MCF 10A (cell line): ENCODE data around the gene MTFR1L. TPM values are rescaled to one million over a fixed set of nuclear protein-coding genes. Genes with fewer than 3 reads are reported as not detected.

ENCODE experiments used
- BruUV-seq: library from RNA; stranded (reverse); fragments of 400-500 nt; replicated peaks from 2 replicates; lab custom pipeline; 2021; lab: Mats Ljungman, UMichigan
- CTCF ChIA-PET: fragments of 300-600 bp; sonication (Branson Sonifier 250); formaldehyde crosslinking; extraction: SDS; loops from one replicate; lab custom pipeline; 2021; ENCODE audit warnings: antibody characterized with exemption, inconsistent platforms; lab: Yijun Ruan, JAX
- POLR2A ChIA-PET: fragments of 300-600, 350-650 bp; sonication (Branson Sonifier 250); formaldehyde crosslinking; extraction: SDS; loops from one replicate; lab custom pipeline; 2020; ENCODE audit warnings: antibody characterized with exemption, inconsistent platforms; lab: Yijun Ruan, JAX
- DNase-seq: peaks from one replicate; pipeline ENCODE4 v3.0.0-alpha.2; 2018; ENCODE audit not compliant: unreplicated experiment
- H3K27ac Mint-ChIP-seq: one replicate; pipeline ENCODE4 v1.8.0; 2022; ENCODE audit warnings: mild to moderate bottlenecking, low read depth, mixed read lengths; ENCODE audit not compliant: unreplicated experiment
- H3K27me3 Mint-ChIP-seq: one replicate; pipeline ENCODE4 v1.8.0; 2022; ENCODE audit warnings: mixed read lengths; ENCODE audit not compliant: insufficient read depth, unreplicated experiment
- H3K36me3 Mint-ChIP-seq: one replicate; pipeline ENCODE4 v1.8.0; 2022; ENCODE audit warnings: mild to moderate bottlenecking, moderate library complexity, mixed read lengths; ENCODE audit not compliant: insufficient read depth, unreplicated experiment
- H3K4me1 Mint-ChIP-seq: one replicate; pipeline ENCODE4 v1.8.0; 2022; ENCODE audit warnings: mixed read lengths; ENCODE audit not compliant: insufficient read depth, unreplicated experiment
- H3K4me3 Mint-ChIP-seq: one replicate; pipeline ENCODE4 v1.8.0; 2022; ENCODE audit warnings: mild to moderate bottlenecking, moderate library complexity, mixed read lengths; ENCODE audit not compliant: unreplicated experiment
- H3K9me3 Mint-ChIP-seq: one replicate; pipeline ENCODE4 v1.8.0; 2022; ENCODE audit warnings: mixed read lengths; ENCODE audit not compliant: unreplicated experiment
- CTCF ChIP-seq: fragments of 200-600 bp; IDR thresholded peaks from one replicate; pipeline ENCODE4 v1.8.0; 2022; ENCODE audit warnings: antibody characterized with exemption, mild to moderate bottlenecking; ENCODE audit not compliant: unreplicated experiment
- intact Hi-C: fragments of 100-400 bp; cut with micrococcal nuclease; formaldehyde crosslinking; loops from 2 replicates; pipeline ENCODE4 v1.14.1; 2022
- total RNA-seq: library from RNA; stranded (reverse); gene quantifications from 2 replicates; pipeline ENCODE4 v1.2.3, GENCODE V29; 2022

MTFR1L gene
- total RNA-seq, 1 experiment from 2014 or later, result 39.3 TPM

- Mint-ChIP-seq H3K4me3 (no peak overlapping the region), H3K9me3 (no peaks in the 10 kb centered on the region), H3K36me3 (peaks cover 6% of the 10 kb centered on the region), H3K4me1 (peaks cover 6% of the 10 kb centered on the region), H3K27ac (no peak overlapping the region), H3K27me3 (no peaks in the 10 kb centered on the region)
- DNase-seq, result no peak
- ChIA-PET CTCF (no interaction called here), POLR2A (interaction anchor here (0.6 to 6.9 kb wide), 2 partner anchors 10 to 71 kb away, joined by 3 to 83 read pairs; no protein-coding TSS in a partner anchor)
- no peak for TF ChIP-seq CTCF
- intact Hi-C loops, result no loop called here
- no TSS peak for BruUV-seq
These were observed 60.8 kb downstream of the MTFR1L start for GRCh38 chr1:25880518-25880917.

- H3K9me3 Mint-ChIP-seq, result no peaks in the 10 kb centered on the region
- H3K4me3 Mint-ChIP-seq, result no peak overlapping the region
- no peak overlapping the region for H3K27ac Mint-ChIP-seq
- H3K27me3 Mint-ChIP-seq, result no peaks in the 10 kb centered on the region
- BruUV-seq, result no TSS peak
- CTCF ChIA-PET, result no interaction called here
- POLR2A ChIA-PET, result interaction anchor here (0.6 kb wide), 1 partner anchor 71 kb away, joined by 3 read pairs; no protein-coding TSS in a partner anchor
- peaks cover 6% of the 10 kb centered on the region for H3K4me1 Mint-ChIP-seq
- no peak for TF ChIP-seq CTCF
- no peak for DNase-seq
- peaks cover 6% of the 10 kb centered on the region for H3K36me3 Mint-ChIP-seq
- intact Hi-C loops, result no loop called here
These were observed 61.5 kb downstream of the MTFR1L start for GRCh38 chr1:25881266-25881665.

Other genes starting within 250 kb of the MTFR1L start
- not detected in 2 replicates for gene MAN1C1, start 203.2 kb upstream of the MTFR1L start, total RNA-seq
- gene SELENON, start 19.8 kb upstream of the MTFR1L start, total RNA-seq, result 21.8 and 25.5 TPM in 2 replicates
- 5.2 and 9.4 TPM in 2 replicates for gene AUNIP, start 39.5 kb downstream of the MTFR1L start, total RNA-seq
- 3.8 and 4.4 TPM in 2 replicates for gene PAQR7, start 55.8 kb downstream of the MTFR1L start, total RNA-seq
- gene STMN1, start 86.5 kb downstream of the MTFR1L start, total RNA-seq, result 99.3 and 137 TPM in 2 replicates
- 12.8 and 22.3 TPM in 2 replicates for gene PAFAH2, start 178.1 kb downstream of the MTFR1L start, total RNA-seq
- gene EXTL1, start 201.8 kb downstream of the MTFR1L start, total RNA-seq, result not detected in 2 replicates
- not detected in 2 replicates for gene SLC30A2, start 226.2 kb downstream of the MTFR1L start, total RNA-seq
- not detected in 2 replicates for gene TRIM63, start 247.7 kb downstream of the MTFR1L start, total RNA-seq